SK-N-SH treated with all-trans-retinoic acid at 6 μM for 48 hours (cell line): ENCODE results near the gene ADARB2.
"Not testable (repeated sequence)": the region's sequence is repeated elsewhere in the genome, so short reads cannot be mapped to it uniquely, and the experiment has no call there.

Source experiments
- ARNTL ChIP-seq: fragments of 450-650 bp; formaldehyde crosslinking; IDR thresholded peaks from 2 replicates; pipeline ENCODE4 v1.5.0; 2020; ENCODE audit warnings: low read depth, mild to moderate bottlenecking, moderate library complexity, borderline replicate concordance
- BACH2 ChIP-seq: fragments of 250-450 bp; sonication (Bioruptor Pico); IDR thresholded peaks from 2 replicates; pipeline ENCODE4 v1.9.0; 2021; ENCODE audit warnings: mild to moderate bottlenecking, borderline replicate concordance
- CREB5 ChIP-seq: fragments of 250-450 bp; sonication (Bioruptor Pico); IDR thresholded peaks from 2 replicates; pipeline ENCODE4 v1.5.1; 2020; ENCODE audit warnings: low read depth, mild to moderate bottlenecking, moderate library complexity
- CSRNP3 ChIP-seq: fragments of 250-450 bp; sonication (Bioruptor Pico); IDR thresholded peaks from 2 replicates; pipeline ENCODE4 v1.5.1; 2021; ENCODE audit warnings: mild to moderate bottlenecking, moderate library complexity
- ISL1 ChIP-seq: fragments of 250-450 bp; sonication (Bioruptor Pico); IDR thresholded peaks from 2 replicates; pipeline ENCODE4 v2.1.2; 2022; ENCODE audit warnings: mild to moderate bottlenecking, moderate library complexity
- OSR1 ChIP-seq: fragments of 250-450 bp; sonication (Bioruptor Pico); IDR thresholded peaks from 2 replicates; pipeline ENCODE4 v1.8.0; 2022; ENCODE audit warnings: moderate library complexity, mild to moderate bottlenecking, inconsistent platforms
- PPARA ChIP-seq: fragments of 250-450 bp; sonication (Bioruptor Pico); IDR thresholded peaks from 2 replicates; pipeline ENCODE4 v1.5.0; 2020; ENCODE audit warnings: mild to moderate bottlenecking, borderline replicate concordance
- RARB ChIP-seq: fragments of 250-450 bp; sonication (Bioruptor Pico); IDR thresholded peaks from 2 replicates; pipeline ENCODE4 v1.8.0; 2021; ENCODE audit warnings: mild to moderate bottlenecking, moderate library complexity
- SNAI2 ChIP-seq: fragments of 250-450 bp; sonication (Bioruptor Pico); IDR thresholded peaks from 2 replicates; pipeline ENCODE4 v1.5.0; 2020; ENCODE audit warnings: mild to moderate bottlenecking, moderate library complexity
- TSHZ2 ChIP-seq: fragments of 250-450 bp; sonication (Bioruptor Pico); IDR thresholded peaks from 2 replicates; pipeline ENCODE4 v1.5.0; 2020; ENCODE audit warnings: mild to moderate bottlenecking, moderate library complexity
- TF ChIP-seq, protein P1 (sequence below): fragments of 250-450 bp; sonication (Bioruptor Pico); IDR thresholded peaks from 2 replicates; pipeline ENCODE4 v1.8.0; 2020; ENCODE audit warnings: mild to moderate bottlenecking, moderate library complexity, borderline replicate concordance

- not testable (repeated sequence) for TF ChIP-seq CREB5 (CRISPR knock-in tag); TSHZ2 (CRISPR knock-in tag); RARB (CRISPR knock-in tag); SNAI2 (CRISPR knock-in tag); ISL1 (CRISPR knock-in tag); PPARA (CRISPR knock-in tag); CSRNP3 (CRISPR knock-in tag); BACH2 (CRISPR knock-in tag); ARNTL; OSR1
- TF ChIP-seq, protein P1, sequence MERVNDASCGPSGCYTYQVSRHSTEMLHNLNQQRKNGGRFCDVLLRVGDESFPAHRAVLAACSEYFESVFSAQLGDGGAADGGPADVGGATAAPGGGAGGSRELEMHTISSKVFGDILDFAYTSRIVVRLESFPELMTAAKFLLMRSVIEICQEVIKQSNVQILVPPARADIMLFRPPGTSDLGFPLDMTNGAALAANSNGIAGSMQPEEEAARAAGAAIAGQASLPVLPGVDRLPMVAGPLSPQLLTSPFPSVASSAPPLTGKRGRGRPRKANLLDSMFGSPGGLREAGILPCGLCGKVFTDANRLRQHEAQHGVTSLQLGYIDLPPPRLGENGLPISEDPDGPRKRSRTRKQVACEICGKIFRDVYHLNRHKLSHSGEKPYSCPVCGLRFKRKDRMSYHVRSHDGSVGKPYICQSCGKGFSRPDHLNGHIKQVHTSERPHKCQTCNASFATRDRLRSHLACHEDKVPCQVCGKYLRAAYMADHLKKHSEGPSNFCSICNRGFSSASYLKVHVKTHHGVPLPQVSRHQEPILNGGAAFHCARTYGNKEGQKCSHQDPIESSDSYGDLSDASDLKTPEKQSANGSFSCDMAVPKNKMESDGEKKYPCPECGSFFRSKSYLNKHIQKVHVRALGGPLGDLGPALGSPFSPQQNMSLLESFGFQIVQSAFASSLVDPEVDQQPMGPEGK (CRISPR knock-in tag) = not testable (repeated sequence)
Observed at GRCh38 chr10:1226907-1227306, 510.4 kb downstream of the ADARB2 start.
